ENCODE results near the gene VPS4A. TPM values are rescaled to one million over a fixed set of nuclear protein-coding genes. Genes with fewer than 3 reads are reported as not detected.
"Not testable (repeated sequence)": the region's sequence is repeated elsewhere in the genome, so short reads cannot be mapped to it uniquely, and the experiment has no call there.

VPS4A gene
- total RNA-seq, 2 experiments from 2014 or later: 38.6 to 41.8 TPM

- not testable (repeated sequence) for H3K27ac Mint-ChIP-seq
These were observed 19.5 kb upstream of the VPS4A start for GRCh38 chr16:69291657-69292056.

DNA sequence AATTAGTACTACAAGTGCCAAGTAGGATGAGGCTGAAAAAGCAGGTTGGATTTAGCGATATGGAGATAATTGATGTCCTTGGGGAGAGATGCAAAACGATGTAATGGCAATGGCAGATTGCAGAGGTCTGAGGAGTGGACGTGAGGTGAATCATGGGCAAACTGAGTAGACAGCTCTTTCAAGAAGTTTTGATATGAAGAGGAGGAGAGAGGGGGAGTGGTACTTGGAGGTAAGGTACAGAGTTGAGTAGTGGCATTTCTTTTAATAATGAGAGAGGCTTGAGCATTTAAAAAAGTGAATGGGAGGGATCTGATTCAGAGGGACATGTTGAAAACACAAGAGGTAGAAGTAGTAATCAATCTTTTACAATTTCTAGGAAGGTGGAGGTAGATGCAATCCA is 17.7 kb upstream of the VPS4A start:
- POLR2A ChIA-PET: interaction anchor here (0.6 kb wide), 1 partner anchor 142 kb away, joined by 3 read pairs; no protein-coding TSS in a partner anchor

More at GRCh38 chr16:69291657-69292056, 19.5 kb upstream of the VPS4A start:
- not testable (repeated sequence) for H3K27me3 Mint-ChIP-seq; H3K36me3 Mint-ChIP-seq; H3K4me3 Mint-ChIP-seq; H3K4me1 Mint-ChIP-seq; ATAC-seq (ENCODE audit: low read depth); H3K9me3 Mint-ChIP-seq; DNase-seq
- POLR2A ChIA-PET: interaction anchor here (0.6 kb wide), 1 partner anchor 19 kb away, joined by 3 read pairs; no protein-coding TSS in a partner anchor

GRCh38 chr16:69294051-69294450 is 17.1 kb upstream of the VPS4A start:
- POLR2A ChIA-PET: no interaction called here
- no peaks in the 10 kb centered on the region for H3K36me3 Mint-ChIP-seq
- no peak overlapping the region for H3K27ac Mint-ChIP-seq
- DNase-seq: no peak
- H3K9me3 Mint-ChIP-seq: no peaks in the 10 kb centered on the region
- no peaks in the 10 kb centered on the region for H3K27me3 Mint-ChIP-seq
- H3K4me1 Mint-ChIP-seq: no peaks in the 10 kb centered on the region
- no peak overlapping the region for H3K4me3 Mint-ChIP-seq
- ATAC-seq (ENCODE audit: low read depth): no peak

More for the DNA sequence above, 17.7 kb upstream of the VPS4A start:
- Mint-ChIP-seq H3K4me3 (no peak overlapping the region), H3K27me3 (no peaks in the 10 kb centered on the region), H3K9me3 (no peaks in the 10 kb centered on the region), H3K36me3 (no peaks in the 10 kb centered on the region), H3K27ac (no peak overlapping the region), H3K4me1 (no peaks in the 10 kb centered on the region)
- no peak for DNase-seq
- ATAC-seq (ENCODE audit: low read depth): no peak

DNA sequence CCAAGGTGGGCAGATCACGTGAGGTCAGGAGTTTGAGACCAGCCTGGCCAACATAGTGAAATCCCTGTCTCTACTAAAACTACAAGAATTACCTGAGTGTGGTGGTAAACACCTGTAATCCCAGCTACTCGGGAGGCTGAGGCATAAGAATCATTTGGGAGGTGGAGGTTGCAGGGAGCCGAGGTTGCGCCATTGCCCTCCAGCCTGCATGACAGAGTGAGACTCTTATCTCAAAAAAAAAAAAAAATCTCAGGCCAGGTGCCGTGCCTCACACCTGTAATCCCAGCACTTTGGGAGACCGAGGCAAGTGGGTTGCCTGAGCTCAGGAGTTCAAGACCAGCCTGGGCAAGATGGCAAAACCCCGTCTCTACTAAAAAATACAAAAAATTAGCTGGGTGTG is 14.4 kb upstream of the VPS4A start:
- not testable (repeated sequence) for H3K4me1 Mint-ChIP-seq; H3K27me3 Mint-ChIP-seq; ATAC-seq (ENCODE audit: low read depth); DNase-seq; H3K36me3 Mint-ChIP-seq; H3K4me3 Mint-ChIP-seq; H3K27ac Mint-ChIP-seq; H3K9me3 Mint-ChIP-seq
- POLR2A ChIA-PET: interaction anchor here (0.7 kb wide), 1 partner anchor 9 kb away, joined by 7 read pairs; no protein-coding TSS in a partner anchor

GRCh38 chr16:69298261-69298660 is 12.9 kb upstream of the VPS4A start:
- POLR2A ChIA-PET: no interaction called here
- H3K4me1 Mint-ChIP-seq: no peaks in the 10 kb centered on the region
- no peak for DNase-seq
- H3K27ac Mint-ChIP-seq: no peak overlapping the region
- no peaks in the 10 kb centered on the region for H3K27me3 Mint-ChIP-seq
- H3K9me3 Mint-ChIP-seq: no peaks in the 10 kb centered on the region
- H3K36me3 Mint-ChIP-seq: peaks cover 5% of the 10 kb centered on the region
- no peak for ATAC-seq (ENCODE audit: low read depth)
- no peak overlapping the region for H3K4me3 Mint-ChIP-seq

DNA sequence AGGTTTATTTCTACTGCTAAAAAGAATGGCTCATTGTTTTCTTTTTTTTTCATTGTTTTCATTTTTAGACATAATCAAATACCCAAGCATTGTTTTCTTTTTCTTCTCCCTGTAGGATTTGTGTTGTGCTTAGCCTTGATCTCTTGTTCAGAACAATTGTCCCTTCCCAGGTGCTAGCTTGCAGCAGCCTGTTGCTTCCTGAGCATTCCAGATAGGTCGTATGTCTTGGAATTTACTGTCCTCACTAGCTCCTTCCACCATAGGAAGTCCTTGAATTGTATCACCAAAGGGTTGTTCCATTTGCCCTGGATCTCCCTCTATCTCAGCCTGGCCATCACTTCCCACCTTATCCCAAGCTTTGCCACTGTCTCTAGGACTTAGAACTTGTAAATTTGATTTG is 10.0 kb upstream of the VPS4A start:
- no peak for ATAC-seq (ENCODE audit: low read depth)
- POLR2A ChIA-PET: no interaction called here
- peaks cover 6% of the 10 kb centered on the region for H3K36me3 Mint-ChIP-seq

GRCh38 chr16:69301861-69302260 is 9.3 kb upstream of the VPS4A start:
- POLR2A ChIA-PET: no interaction called here
- H3K27me3 Mint-ChIP-seq: no peaks in the 10 kb centered on the region

More for the DNA sequence above, 10.0 kb upstream of the VPS4A start:
- Mint-ChIP-seq H3K27ac (no peak overlapping the region), H3K4me1 (no peaks in the 10 kb centered on the region), H3K9me3 (no peaks in the 10 kb centered on the region), H3K27me3 (no peaks in the 10 kb centered on the region), H3K4me3 (no peak overlapping the region)
- no peak for DNase-seq

GRCh38 chr16:69302301-69302700 is 8.8 kb upstream of the VPS4A start:
- H3K27me3 Mint-ChIP-seq: peaks cover 1% of the 10 kb centered on the region
- ATAC-seq (ENCODE audit: low read depth): no peak
- H3K4me3 Mint-ChIP-seq: no peak overlapping the region
- H3K9me3 Mint-ChIP-seq: no peaks in the 10 kb centered on the region
- POLR2A ChIA-PET: no interaction called here
- H3K4me1 Mint-ChIP-seq: no peaks in the 10 kb centered on the region
- H3K27ac Mint-ChIP-seq: no peak overlapping the region
- H3K36me3 Mint-ChIP-seq: peaks cover 6% of the 10 kb centered on the region
- no peak for DNase-seq

More at GRCh38 chr16:69301861-69302260, 9.3 kb upstream of the VPS4A start:
- DNase-seq (no peak), ATAC-seq (ENCODE audit: low read depth) (no peak)
- Mint-ChIP-seq H3K36me3 (peaks cover 6% of the 10 kb centered on the region), H3K27ac (no peak overlapping the region), H3K4me3 (no peak overlapping the region), H3K9me3 (no peaks in the 10 kb centered on the region), H3K4me1 (no peaks in the 10 kb centered on the region)

- ATAC-seq (ENCODE audit: low read depth) (no peak), DNase-seq (no peak)
- POLR2A ChIA-PET: no interaction called here
- Mint-ChIP-seq H3K4me3 (no peak overlapping the region), H3K27ac (no peak overlapping the region), H3K36me3 (peaks cover 7% of the 10 kb centered on the region), H3K27me3 (peaks cover 3% of the 10 kb centered on the region), H3K4me1 (peaks cover 7% of the 10 kb centered on the region), H3K9me3 (no peaks in the 10 kb centered on the region)
These were observed 5.1 kb upstream of the VPS4A start for GRCh38 chr16:69306031-69306430.

DNA sequence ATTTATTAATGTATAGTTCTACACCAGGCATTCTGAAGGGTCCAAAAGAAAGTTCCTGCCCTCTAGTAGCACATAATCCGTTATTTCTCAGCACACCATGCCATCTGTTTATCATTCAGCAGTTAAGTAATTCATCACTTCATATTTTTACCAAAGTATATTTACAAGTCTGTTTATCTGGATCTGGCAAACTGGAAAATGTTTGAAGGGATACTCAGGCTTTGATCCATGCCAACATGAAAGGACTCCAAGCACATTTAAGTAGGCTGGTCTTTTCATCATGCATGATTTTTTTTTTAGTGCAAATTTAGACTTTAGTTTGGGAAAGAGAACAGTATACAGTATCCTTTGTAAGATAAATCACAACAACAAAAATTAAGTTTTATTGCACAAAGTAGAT is 4.1 kb upstream of the VPS4A start:
- Mint-ChIP-seq H3K9me3 (no peaks in the 10 kb centered on the region), H3K4me3 (no peak overlapping the region), H3K36me3 (peaks cover 10% of the 10 kb centered on the region), H3K27ac (no peak overlapping the region), H3K4me1 (peaks cover 10% of the 10 kb centered on the region), H3K27me3 (peaks cover 3% of the 10 kb centered on the region)
- POLR2A ChIA-PET: no interaction called here
- ATAC-seq (ENCODE audit: low read depth): no peak
- DNase-seq: no peak

DNA sequence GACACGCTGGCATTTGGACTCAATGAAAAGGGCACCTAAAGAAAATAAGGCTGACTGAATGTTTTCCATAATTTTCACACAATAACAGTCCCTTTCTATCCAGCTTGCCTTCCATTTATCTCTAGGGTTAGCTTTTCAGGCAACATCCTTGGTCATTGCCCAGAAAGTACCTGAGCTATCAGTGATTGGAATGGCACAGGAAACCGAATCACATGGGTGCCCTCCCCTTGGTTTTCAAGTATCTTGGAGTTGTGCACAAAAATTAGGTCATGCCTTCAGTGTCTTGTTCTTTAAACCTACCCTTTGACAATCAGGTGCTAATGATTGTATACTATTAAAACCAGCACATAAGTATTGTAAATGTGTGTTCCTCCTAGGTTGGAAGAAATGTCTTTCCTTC is 3.3 kb upstream of the VPS4A start:
- H3K36me3 Mint-ChIP-seq: peaks cover 9% of the 10 kb centered on the region
- H3K4me1 Mint-ChIP-seq: peaks cover 12% of the 10 kb centered on the region
- peaks cover 3% of the 10 kb centered on the region for H3K27me3 Mint-ChIP-seq
- no peak overlapping the region for H3K27ac Mint-ChIP-seq
- no peaks in the 10 kb centered on the region for H3K9me3 Mint-ChIP-seq
- DNase-seq: no peak
- H3K4me3 Mint-ChIP-seq: no peak overlapping the region
- POLR2A ChIA-PET: no interaction called here
- ATAC-seq (ENCODE audit: low read depth): no peak

DNA sequence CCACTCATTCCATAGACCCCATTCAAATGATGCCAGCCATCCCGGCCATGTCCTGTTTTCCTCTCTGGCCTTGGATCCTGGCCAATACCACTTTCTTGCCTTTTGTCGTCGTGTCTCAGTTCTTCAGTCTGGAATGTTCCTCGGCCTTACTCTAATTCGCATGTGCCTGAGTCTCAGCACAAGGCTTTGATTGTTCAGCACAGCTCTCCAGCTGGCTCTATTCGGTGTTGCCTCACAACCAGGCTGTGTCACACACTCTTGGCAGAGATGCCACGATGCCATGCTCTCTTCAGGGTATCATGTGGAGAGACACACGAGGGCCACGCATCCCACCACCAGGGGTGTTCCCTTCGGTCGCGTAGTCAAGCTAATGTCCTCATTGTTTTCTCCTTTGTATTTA is 1.8 kb upstream of the VPS4A start:
- no peaks in the 10 kb centered on the region for H3K9me3 Mint-ChIP-seq
- no peak for ATAC-seq (ENCODE audit: low read depth)
- H3K36me3 Mint-ChIP-seq: peaks cover 17% of the 10 kb centered on the region
- no peak overlapping the region for H3K4me3 Mint-ChIP-seq
- no peak for DNase-seq
- no peak overlapping the region for H3K27ac Mint-ChIP-seq
- peaks cover 19% of the 10 kb centered on the region for H3K4me1 Mint-ChIP-seq
- POLR2A ChIA-PET: no interaction called here
- peaks cover 3% of the 10 kb centered on the region for H3K27me3 Mint-ChIP-seq

DNA sequence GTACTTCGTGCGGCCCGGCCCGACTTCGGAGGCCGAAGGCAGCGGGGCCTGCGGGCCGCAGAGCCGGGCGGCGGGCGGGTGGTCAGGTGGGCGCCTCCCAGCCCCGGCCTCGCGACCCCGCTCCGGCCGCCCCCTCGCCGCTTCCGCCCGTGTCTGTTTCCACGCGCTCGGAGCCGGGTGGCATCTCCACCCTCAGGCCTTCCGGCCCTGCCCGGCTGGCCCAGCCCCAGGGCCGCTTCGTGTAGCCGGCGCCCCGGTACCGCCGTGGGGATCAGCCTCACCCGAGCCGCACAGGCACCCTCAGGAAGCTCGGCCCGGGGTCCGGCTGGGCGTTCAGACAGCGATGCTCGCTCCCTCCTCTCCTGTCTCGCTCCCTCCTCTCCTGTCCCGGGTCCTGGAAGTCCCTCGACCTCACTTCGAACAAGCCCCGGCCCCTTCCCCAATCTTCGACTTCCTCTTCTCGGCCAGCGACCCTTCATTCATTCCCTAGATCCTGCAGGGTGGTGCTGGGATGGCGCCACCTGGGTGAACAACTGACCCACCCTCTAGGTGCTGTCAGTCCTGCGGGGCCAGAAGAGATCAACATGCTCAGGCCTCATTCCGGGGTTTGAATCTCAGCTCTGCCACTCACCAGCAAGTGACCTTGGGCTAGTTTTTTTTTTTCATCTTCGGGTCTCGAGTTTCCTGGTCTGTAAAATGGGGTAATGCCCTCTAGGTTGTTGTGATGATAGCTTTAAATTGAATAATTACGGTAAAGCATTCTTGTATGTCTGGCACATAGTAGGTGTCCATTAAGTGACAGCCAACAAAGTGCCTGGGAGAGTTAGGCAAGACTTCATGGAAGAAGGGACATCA is 610 bp downstream of the VPS4A start:
- no peak for DNase-seq
- ATAC-seq (ENCODE audit: low read depth): peak; percentile 68
- Mint-ChIP-seq H3K36me3 (peaks cover 17% of the 10 kb centered on the region), H3K27me3 (peaks cover 3% of the 10 kb centered on the region), H3K4me3 (peak overlapping the region; percentile 99), H3K27ac (peak overlapping the region; percentile 98), H3K9me3 (no peaks in the 10 kb centered on the region), H3K4me1 (peaks cover 19% of the 10 kb centered on the region)
- POLR2A ChIA-PET: interaction anchor here (0.8 to 3.1 kb wide), 5 partner anchors 11 to 467 kb away, joined by 3 to 19 read pairs (median 3); partner anchors contain the start of gene PDF

DNA sequence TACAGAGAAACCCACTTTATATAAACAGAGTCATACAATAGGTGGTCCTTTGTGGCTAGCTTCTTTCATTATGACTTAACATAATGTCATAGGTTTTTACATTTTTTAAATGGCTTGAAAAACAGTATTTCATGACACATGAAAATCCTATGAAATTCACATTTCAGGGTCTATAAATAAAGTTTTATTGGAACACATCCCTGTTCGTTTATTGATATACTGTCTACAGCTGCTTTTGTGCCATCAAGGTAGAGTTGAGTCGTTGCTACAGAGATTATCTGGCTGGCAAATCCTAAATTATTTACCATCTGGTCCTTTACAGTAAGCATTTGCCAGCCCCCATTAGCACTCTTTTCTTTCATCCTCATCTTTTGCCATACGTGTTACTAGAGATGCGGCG is 2.3 kb downstream of the VPS4A start:
- Mint-ChIP-seq H3K36me3 (peaks cover 17% of the 10 kb centered on the region), H3K27me3 (no peaks in the 10 kb centered on the region), H3K4me3 (peak overlapping the region; percentile 68), H3K4me1 (peaks cover 19% of the 10 kb centered on the region), H3K9me3 (no peaks in the 10 kb centered on the region), H3K27ac (peak overlapping the region; percentile 45)
- DNase-seq (no peak), ATAC-seq (ENCODE audit: low read depth) (no peak)
- POLR2A ChIA-PET: no interaction called here
